GM23248 (cell line): ENCODE results near the gene MORN1.

Experiments used
- EZH2 ChIP-seq: fragments of 200-600 bp; sonication (generic); IDR thresholded peaks from 2 replicates; pipeline ENCODE4 v1.6.1; 2018; ENCODE audit warnings: antibody characterized with exemption, mild to moderate bottlenecking; ENCODE audit not compliant: insufficient read depth, poor library complexity, severe bottlenecking
- EZH2phosphoT487 ChIP-seq: fragments of 200-600 bp; sonication (generic); IDR thresholded peaks from 2 replicates; pipeline ENCODE4 v1.6.1; 2018; ENCODE audit warnings: antibody characterized with exemption, moderate library complexity, mild to moderate bottlenecking, low read depth; ENCODE audit not compliant: insufficient read depth

DNA sequence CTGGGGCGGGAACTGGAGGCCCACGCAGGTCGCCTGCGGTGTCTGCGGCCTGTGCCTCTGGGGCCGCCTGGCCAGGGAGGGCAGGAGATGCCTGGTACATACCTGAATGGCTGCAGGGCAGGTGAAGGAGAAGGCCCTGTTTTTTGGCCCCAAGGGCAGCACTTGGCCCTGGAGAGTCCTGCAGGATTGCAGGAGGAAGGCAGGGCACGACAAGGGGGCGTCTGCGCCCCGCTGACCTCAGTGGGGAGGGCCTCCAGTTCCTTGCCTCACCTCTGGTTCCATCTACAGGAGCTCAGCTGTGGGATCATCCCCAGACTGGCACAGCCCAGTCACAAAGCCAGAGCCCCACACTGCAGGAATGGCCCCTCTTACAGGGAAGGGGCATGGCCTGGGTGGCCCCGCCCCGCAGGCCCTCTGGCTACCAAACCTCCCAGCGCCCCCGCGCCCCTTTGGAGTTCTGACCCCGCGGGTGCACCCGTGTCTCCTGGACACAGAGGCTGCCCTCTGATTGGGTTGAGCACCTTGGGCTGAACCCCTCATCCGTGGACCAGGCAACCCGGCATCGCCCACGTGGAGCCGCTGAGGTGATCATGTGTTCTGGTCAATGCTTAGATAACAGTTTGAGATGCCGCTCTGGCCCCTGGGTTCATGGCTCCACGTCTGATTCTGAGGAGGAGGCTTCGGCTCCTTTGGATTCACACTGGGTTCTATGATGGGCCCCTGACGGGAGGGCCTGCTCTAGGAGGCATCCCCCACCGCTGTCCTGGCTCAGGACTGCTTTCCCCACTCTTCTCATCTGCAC is 22.3 kb upstream of the MORN1 start:
- TF ChIP-seq EZH2phosphoT487 (no peak), EZH2 (no peak)
